Measurements from ENCODE around the gene MYO5B.

The MYO5B gene

DNA sequence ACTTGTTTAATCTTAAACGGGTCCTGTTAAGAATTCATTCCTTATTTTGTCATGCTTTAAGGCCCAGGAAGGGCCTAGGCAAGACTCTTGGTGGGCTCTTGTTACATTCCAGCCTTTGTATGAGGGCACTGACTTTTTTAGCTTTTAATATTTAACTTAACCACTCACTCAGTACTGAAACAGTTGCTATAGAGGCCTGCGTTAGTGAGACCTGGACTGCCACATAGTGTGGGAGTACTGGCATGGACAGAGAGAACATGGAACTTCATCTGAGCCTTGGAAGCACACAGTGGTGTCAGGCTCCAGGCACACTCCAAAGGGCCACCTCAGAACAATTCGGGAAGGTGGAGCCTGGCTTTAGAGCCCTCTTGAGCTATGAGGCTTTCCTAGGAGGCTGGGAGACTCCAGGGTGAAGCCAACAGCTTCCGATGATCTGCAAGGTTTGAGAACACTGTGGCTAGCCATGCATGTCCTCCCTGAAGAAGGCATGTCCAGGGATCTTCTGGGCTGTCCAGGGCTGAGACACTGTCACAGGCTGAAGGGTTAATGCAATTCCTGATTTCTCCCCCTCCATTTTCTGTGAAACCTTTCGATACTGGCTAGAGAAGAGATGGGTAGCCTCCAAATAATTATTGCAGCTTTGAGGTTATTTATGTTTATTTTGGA is 226.2 kb downstream of the MYO5B start:
- no peak for DNase-seq (ENCODE audit: low read depth)

DNA sequence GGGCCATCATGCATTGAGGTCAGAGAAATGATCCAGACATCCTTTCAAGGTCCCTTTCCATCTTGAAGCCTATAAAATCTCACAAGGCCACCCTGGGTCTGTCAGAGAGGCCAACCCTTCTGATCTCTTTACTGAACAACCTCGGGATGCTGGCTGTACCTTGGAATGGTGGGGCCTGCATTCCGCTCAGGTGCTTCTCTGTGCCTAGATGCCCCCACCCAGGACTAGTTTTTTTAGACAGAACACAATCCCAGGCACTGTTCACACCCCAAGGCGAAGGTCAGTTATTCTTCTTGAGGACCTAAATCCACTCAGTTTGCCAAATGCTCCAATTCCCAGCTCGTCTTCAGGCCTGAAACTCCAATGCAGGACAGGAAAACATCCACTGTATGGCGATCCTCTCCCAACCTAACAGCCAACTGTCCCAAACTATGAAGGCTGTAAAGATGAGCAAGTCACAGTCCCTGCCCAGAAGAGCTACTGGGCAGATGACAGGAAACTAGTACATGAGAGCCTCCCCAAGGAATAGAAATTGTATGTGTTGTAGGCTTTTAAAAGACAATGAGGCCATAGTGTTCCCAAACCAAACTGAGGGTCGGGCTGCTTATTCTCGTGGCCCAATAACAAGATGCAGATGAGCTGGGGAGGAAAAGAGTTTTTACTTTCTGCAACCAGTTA is 227.2 kb downstream of the MYO5B start:
- DNase-seq (ENCODE audit: low read depth), result no peak

DNA sequence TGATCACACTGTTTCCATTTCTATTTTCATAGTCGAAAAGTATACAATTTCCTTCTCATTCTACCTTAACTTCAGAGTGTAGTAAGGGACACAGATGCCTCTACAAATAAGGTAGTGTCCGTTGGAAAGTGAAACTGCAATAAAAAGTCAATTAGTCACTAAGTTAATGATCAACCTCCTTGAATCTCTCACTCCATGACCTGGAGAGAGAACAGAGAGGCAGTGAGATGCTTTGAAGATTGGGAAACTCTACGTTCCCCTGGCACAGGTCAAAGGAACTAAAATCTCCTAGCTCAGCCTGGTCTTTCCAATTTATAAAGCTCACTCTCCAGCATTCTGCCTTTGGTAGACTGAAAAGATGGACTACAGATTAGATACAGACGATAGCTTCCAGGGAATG is 227.8 kb downstream of the MYO5B start:
- DNase-seq (ENCODE audit: low read depth), result no peak

DNA sequence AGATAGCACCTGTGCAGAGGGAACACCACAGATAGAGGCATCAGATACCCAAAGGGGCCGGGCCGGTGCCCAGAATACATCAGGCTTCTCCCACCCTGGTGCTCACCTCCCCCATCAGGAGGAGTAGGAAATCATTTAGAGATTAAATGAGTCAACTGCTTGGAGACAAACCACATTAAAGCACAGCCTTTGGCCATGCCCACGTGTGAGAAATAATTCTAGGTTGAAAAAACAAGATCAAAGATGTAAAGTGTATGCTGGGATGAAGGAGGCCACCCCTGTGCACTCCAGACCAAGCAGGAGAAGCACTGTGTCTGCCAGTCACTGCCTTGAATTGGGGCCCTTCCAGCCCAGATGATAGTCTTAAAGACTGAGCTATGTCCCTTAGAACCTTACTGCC is 228.9 kb downstream of the MYO5B start:
- no peak for DNase-seq (ENCODE audit: low read depth)

DNA sequence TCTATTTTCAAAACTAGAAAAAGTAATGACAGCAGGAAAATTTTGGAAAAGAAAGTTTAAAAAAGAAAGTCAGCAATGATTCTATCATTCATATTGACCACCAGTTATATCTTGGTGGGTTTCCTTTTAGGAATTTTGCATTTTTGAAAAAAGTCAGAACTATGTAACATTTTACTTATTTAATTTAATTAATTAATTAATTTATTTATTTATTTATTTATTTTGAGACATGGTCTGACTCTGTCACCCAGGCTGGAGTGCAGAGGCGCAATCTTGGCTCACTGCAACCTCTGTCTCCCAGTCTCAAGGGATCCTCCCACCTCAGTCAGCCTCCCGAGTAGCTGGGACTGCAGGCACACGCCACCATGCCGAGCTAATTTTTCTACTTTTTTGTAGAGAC is 231.7 kb downstream of the MYO5B start:
- DNase-seq (ENCODE audit: low read depth), result no peak

DNA sequence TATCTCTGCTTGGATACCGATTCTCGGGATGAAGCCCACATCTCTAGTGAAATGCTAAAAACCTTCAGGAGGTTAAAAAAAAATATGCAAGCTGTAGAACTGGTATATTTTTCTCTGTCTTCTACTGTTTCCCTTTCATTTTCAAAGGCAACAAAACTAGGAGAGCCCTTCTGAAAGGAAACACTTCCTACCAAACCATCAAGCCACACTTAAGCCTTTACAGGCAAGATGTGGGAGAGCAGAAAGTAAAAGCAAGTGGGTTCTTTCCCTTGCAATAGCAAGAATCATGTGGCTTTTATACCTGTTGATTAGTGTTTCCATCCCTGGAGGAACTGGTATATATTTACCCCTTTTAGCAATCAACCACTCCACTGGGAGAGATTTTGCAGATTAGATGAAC is 233.7 kb downstream of the MYO5B start:
- DNase-seq (ENCODE audit: low read depth), result no peak

DNA sequence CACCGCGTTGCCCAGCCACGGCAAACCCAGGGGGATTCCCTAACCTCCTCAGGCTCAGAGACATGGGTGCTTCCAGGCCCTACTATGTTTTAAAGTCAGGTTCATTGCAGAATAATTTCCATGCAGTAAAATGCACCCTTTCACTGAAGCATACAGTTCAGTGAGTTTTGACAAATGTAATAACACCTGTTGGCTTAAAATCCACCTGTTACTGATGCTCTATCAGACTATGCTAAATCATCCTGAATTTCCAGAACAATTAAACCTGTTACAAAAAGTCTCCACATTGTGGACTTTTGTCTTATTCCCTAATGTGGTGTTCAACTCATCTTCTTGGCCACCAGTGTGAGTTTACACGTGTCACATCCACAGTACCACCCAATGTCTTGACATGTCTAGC is 234.6 kb downstream of the MYO5B start:
- DNase-seq (ENCODE audit: low read depth), result no peak

DNA sequence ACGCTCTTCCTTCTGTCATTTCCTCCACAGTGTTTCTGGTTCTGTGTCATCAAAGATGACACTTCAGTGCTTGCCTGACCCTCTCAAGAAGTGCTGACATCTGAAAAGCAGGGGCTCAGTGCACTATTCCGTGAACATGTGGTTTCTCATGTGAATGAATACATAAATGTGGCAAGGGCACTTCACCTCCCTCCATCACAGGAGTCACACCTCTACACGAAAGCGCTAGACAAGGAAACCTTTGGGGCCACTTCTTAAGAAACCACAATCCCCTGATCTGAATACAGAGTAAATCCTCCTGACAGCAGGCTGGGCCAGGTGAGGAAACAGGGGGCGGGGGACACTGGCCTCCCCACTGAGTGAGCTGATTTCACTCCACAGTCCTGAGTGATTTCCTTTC is 235.8 kb downstream of the MYO5B start:
- no peak for DNase-seq (ENCODE audit: low read depth)

DNA sequence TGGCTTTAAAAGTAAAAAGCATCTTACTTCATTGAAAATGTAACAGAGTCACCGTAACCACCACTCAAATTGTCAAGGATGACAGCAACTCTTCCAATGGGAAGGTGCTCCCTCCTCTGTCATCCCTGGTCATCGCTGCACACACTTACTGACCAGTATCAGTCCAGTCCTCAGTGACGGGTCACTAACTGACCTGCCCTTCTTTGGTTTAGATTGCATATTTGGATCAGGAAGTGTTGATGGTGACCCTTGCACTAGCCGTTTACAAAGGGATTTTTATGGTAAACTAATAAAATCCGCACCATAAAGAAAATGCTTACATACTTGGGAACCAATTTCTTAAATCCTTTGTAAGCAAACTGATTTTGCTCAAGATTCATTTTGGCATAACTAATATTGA is 239.7 kb downstream of the MYO5B start:
- DNase-seq (ENCODE audit: low read depth), result no peak

DNA sequence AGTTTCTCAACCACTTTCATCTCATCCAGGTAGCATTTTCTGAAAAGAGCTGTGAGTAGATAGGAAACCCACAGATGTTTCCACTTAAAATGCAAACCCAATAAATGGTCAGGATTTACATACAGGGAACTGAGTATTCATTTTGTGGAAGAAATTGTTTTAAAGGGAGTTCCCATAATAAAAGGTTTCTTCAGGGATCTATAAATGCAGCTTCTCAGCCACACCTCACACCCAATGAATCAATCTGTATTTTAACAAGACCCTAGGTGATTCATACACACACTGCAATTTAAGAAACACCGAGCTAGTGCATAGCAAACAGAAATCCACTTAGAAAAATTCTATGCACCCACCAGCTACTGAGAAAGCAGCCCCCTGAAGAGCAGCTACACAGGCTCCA is 241.6 kb downstream of the MYO5B start:
- DNase-seq (ENCODE audit: low read depth), result no peak

DNA sequence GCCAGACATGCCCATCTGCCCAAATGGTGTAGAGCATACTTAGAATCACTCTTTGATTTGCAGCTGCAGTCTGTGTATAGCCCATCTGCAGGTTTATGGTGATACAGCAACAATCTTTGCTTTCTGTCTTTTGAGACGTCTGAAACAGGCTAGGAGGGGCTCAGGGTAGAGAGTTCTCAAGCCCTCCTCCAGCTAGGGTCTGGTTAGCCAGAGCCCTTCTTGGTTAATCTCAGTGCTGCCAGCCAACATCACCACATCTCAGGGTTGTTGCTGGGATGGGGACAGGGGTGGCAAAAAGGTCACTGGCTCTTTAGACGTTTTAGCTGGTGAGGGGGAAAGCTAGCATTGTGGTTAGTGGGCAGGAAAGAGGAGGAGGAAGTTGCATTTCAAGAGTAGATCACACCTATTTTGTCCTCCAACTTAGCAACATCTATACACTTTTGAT is 245.0 kb downstream of the MYO5B start:
- no peak for DNase-seq (ENCODE audit: low read depth)

DNA sequence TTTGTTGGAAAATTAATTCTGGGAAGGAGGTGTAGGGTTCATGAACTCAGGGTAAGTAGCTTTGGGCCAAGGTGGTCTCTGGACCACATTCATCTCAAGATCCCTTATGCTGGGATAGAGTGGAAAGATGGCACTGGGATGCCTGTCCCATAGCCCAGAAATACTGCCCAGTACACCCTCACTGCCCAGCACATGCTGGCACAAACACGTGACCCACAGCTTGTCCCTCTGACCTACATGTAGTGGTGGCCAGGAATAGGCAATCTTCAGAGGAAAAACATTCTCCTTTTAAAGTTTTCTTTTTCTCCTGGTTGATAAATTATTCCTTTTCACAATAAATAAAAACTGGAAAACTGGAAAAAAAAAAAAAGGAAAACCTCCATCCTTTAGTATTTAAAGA is 246.0 kb downstream of the MYO5B start:
- DNase-seq (ENCODE audit: low read depth), result no peak

DNA sequence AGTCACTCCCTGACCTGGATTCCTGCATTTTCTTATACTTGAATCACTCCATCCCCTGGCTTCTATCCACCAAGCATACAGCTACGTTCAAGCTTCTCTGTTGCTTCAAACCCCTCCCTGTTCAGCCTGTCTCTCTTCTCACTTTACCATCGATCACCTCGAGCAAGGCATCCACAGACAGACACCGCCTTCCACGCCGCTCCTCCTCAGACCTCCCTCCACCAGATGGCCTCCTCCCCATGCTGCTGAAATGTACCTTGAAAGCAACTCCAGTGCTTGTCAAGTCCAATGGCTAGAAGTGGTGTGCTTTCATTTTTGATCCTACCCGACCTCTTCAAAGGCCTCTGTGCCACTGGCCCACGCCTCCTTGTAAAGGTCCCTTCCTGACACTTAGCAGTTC is 250.3 kb downstream of the MYO5B start:
- no peak for DNase-seq (ENCODE audit: low read depth)

DNA sequence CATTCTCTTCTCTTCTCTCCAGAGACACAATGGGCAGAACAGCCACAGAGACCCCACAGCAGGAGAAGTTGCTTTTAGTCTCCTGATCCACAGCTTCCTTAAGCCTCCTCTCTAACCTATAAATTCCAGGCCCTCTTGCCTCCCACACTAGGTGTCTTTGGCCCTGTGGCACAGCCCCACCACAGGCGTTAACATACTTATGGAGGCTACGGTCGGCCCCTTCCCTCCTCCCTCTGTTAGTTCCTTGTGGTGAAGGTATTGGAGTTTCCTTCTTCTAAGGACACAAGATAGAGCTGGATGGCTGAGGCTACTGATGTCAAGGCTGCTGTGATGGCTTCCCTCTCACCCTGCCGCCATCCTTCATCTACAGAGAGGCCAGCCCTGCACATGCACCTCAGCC is 258.1 kb downstream of the MYO5B start:
- DNase-seq (ENCODE audit: low read depth), result no peak

DNA sequence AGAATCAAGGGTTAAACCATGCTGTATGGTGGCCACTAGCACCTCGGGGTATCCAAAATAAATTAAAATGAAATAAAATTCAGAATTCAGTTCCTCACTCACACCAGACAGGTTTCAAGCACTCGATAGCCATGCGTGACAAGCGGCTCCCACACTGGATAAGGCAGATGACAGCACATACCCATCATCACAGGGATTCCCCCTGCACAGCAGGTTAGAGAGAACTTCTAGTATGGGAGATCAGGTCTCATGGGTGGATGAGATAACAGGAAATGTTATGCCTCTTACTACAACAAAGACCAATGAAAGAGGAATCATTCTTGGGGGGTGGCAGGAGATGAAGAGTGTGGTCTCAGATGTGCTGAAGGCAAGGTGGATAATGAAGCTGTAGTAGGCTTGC is 259.7 kb downstream of the MYO5B start:
- no peak for DNase-seq (ENCODE audit: low read depth)

DNA sequence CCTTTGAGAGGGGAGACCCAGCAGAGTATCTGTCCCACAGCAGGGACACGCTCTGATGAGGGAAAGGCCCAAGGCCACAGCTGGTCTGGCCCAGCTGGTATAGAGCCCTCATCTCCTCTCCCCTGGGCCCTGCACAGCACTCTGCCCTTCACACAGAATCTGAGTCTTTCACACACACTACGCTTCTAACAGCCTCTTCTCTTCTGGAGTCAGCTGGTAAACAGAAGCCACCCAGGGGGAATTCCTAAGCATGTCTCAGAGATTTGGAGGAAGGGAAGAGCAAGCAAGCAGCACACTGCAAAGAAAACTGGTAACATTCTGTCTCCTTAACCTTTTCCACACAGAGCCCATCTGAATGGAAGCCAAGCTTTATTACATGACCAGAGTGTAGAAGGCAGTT is 260.5 kb downstream of the MYO5B start:
- DNase-seq (ENCODE audit: low read depth), result no peak

DNA sequence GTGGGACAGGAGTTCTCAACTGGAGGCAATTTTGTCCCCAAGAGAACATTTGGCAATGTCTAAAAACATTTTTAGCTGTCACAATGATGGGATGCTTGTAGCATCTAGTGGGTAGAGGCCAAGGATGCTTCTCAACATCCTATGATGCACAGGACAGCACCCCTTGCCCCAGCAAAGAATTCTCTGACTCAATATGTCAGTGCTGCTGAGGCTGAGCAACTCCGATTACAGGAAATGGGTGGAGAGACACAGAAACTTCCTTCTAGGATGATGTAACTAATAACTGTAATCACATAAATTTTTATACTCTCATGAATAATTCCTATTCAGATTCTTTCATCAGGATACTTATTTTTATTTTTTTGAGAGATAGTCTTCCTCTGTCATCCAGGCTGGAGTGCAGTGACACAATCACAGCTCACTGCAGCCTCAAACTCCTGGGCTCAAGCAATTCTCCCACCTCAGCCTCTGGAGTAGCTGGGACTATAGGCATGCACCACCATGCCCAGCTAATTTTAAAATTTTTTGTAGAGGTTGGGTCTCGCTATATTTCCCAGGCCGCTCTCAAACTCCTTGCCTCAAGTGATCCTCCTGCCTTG is 261.3 kb downstream of the MYO5B start:
- DNase-seq (ENCODE audit: low read depth), result peak; percentile 19

DNA sequence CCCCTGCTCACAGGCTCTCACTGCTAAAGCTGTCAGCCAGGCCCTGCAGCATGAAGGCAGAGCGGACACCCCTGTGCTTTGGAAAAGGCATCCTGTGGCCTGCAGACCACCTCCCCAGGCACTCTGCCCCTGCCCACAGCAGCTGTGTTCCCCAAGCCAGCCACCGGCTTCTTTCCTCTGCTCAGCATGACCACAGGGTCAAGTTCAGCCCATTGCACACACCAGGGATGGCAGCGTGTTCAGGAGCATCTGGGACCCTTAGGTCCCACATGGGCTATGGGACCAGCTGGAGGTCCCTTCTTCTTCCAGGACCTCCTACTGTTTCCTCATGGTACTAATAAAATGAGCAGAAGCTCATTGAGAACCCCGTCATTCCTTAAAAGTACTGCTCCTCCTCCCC is 263.2 kb downstream of the MYO5B start:
- DNase-seq (ENCODE audit: low read depth), result no peak

DNA sequence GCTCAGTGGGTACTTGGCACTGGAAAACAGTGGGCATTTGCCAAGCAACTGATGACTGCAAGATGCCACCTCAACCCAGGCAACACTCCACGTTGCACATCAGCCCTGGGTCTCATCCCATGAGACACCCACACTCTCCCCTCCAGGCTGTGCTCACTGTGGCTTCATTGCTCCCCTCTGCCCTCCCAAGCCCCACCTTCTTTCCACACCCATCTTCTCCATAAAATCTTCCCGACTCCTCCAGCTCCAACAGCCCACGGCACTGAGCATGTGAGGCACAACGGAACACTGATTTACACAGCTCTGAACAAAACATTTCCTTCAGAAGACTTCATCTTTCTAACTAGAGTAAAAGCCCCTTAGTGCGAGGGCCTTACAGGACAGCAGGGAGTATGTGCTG is 263.8 kb downstream of the MYO5B start:
- DNase-seq (ENCODE audit: low read depth), result no peak

DNA sequence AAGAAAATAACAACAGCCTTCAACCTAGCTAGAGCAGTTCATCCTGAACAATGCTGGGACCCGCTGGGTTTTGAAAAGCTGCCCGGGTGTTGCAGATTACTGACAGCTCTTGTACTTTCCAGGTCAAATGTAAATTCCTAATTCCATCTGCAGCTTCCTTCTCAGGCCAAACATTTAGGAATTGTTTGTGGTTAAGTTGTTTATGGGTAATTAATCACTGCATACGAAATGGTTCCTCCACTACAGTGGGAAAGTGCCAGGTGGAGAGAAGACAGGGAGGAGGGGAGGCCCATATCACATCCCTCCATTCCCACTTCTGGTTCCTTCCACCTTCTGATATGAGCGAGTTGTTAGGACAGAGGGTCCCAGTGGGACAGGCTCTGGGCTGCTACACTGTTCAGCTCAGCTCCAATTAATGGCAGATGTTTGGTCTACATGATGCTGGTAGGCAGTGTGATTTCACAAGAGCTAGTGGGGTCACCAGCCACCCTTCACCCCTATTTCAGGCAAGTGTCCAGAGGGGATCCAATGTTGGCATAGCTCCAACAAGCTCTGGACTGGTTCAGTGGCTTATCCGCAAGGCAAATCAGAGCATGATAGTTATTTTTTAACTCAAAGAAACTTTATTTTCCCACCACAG is 268.7 kb downstream of the MYO5B start:
- DNase-seq (ENCODE audit: low read depth), result no peak

DNA sequence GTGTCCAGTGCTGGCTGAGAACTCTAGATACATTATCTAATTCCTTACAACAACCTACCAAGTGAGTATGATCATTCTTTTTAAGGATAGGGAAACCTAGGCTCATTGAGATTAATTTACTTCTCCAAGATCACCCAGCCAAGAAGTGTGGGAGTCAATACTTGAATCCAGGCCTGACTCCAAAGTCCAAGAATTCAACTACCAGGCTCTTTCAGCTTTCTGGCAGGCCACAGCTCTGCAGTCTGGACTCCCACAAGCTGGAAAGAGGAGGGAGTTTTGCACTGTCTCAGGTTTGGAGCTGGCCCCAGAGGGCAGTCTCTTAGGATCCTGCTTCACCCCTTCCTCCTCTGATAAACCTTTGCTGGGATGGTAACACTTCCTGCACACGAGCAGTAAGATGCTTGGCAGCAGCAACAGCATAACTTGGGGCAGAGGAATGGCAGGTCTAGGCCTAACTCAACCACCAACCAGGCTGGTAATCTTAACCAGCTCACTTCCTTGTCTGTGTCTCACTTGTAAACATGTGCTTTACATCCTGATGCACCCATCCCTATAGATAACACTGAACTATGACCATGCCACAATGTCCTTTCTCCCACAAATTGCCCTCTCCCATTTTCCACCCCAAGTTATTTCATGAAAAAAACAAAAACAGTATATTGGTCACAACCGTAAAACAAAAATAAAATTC is 270.5 kb downstream of the MYO5B start:
- DNase-seq (ENCODE audit: low read depth), result no peak

DNA sequence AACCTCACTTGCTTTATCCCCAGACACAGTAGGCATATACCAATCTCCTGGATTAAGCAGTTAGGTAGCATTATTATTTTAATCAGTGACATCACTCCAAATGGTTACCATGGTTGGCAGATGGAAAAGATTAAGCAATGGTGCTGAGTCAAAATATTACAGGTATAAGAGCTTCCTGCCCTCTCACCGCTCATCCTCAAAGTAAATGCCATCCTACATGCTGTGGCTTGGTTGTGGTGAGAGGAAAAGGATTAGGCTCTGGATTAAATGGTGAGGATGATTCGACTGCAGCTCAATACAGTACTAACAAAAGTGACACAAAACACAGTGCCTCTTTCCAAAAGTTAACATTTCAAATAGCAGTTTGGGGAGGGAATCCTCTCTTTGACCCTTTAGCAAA is 272.7 kb downstream of the MYO5B start:
- DNase-seq (ENCODE audit: low read depth), result no peak

All from HS-5 (cell line).